Fibroblast of the conjunctiva (primary cell): ENCODE data around the gene B3GNT5.

Experiments
- DNase-seq: peaks from one replicate; pipeline ENCODE4 v3.0.0-alpha.2; 2010; ENCODE audit warnings: low read depth

The B3GNT5 gene

DNA sequence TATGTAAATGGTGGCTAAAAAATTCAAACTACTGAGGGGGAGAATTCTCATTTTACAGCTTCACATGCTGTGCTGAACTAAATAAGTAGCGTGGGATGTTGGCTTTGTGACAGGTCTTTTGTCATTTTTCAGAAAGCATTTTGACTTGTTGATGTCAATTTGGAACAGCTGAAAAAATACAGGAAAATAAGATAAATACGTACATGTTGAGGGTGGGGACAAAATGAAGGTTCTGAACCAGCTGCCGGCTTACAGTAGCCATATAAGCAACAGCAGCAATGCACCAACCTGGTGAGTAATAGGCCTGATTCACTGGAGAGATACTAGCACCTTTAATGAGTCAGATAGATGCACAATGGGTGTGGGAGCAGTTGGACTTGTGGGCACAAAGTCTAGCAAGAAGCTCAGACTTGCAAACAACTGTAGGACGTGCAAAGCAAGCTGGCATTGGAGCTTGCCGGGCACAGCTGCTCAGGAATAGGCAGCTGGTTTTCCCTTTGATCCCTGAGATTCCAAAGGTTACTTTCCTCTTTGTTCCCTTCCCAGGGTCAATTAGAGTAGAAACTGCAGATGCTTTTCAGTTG, 12.9 kb downstream of the B3GNT5 start:
- DNase-seq = no peak

DNA sequence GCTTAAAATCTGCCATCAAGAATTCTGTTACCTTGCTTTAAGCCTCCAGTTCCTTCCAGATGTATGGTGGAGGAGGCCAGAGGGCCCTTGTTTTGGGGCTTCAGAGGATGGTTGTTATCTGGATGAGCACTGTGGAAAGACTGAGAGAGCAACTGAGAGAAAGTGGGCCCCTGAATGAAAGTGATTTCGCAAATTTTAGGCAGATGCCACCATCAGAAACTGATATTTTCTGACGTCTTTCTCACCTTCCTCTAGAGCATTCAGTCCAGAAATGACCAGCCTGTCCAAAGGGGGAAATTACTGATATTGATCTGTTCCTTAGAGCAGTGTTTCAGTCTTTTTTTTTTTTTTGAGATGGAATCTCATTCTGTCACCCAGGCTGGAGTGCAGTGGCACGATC, 13.4 kb downstream of the B3GNT5 start:
- no peak for DNase-seq

DNA sequence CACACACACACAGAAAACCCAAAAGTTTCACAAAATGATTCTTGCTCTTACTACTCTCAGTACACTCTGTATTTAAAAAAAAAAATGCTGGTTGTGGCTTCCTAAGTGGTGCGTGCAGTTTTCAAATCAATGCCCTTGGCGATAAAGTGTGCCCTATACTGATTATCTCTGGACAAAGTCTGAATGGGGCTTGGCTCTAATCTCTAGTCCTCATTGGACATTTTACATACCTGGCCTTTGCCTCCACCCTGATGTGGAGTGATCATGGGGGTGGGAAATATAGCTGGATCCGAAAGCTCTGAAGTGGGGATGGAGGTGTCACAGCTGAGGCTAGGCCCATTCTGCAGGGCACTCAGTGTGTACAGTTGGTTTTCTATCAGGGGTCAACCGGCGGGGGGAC, 14.1 kb downstream of the B3GNT5 start:
- no peak for DNase-seq

DNA sequence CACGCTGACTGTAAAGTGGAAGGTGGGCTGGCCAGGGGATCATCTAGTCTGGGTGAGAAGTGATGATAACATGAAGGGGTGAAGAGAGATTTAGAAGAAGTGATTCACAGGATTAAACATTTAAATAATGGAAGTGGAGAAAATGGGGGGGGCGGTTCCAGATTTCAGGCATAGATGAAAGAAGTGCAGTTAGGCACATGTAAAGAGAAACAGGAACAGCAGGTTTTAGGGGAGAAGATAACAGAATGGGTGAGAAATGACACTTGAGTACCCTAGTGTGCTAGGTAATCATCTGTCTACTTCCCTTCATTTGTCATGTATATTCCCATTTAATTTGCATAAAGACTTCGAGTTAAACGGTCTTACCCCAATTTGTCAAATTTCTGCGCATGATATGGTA, 15.3 kb downstream of the B3GNT5 start:
- no peak for DNase-seq

DNA sequence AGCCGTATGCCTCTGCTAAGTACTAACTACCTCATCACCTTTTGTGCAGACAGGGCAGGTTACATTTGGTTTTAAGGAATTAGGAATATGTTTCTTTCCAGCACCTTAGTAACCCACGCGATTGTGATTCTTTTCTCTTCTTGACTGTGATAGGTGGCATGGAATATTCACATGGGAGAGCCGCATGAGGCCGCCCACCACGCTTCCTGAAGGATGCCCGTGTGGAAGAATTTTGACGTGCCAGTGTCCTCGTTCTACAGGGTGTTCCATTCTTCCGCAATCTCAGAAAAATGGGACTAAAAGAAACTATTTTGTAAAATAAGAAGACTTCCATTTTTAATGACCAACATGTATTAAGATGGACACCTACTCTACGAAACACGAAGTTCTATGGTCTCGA, 16.3 kb downstream of the B3GNT5 start:
- no peak for DNase-seq

DNA sequence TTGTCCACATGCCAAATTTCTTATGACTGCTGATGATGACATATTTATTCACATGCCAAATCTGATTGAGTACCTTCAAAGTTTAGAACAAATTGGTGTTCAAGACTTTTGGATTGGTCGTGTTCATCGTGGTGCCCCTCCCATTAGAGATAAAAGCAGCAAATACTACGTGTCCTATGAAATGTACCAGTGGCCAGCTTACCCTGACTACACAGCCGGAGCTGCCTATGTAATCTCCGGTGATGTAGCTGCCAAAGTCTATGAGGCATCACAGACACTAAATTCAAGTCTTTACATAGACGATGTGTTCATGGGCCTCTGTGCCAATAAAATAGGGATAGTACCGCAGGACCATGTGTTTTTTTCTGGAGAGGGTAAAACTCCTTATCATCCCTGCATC, 17.3 kb downstream of the B3GNT5 start:
- no peak for DNase-seq

DNA sequence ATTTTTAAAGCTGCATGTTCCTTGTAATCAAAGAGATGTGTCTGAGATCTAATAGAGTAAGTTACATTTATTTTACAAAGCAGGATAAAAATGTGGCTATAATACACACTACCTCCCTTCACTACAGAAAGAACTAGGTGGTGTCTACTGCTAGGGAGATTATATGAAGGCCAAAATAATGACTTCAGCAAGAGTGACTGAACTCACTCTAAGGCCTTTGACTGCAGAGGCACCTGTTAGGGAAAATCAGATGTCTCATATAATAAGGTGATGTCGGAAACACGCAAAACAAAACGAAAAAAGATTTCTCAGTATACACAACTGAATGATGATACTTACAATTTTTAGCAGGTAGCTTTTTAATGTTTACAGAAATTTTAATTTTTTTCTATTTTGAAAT, 19.1 kb downstream of the B3GNT5 start:
- no peak for DNase-seq

DNA sequence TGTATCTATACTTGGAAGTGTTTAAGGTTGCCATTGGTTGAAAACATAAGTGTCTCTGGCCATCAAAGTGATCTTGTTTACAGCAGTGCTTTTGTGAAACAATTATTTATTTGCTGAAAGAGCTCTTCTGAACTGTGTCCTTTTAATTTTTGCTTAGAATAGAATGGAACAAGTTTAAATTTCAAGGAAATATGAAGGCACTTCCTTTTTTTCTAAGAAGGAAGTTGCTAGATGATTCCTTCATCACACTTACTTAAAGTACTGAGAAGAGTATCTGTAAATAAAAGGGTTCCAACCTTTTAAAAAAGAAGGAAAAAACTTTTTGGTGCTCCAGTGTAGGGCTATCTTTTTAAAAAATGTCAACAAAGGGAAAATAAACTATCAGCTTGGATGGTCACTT, 19.7 kb downstream of the B3GNT5 start:
- DNase-seq = no peak

DNA sequence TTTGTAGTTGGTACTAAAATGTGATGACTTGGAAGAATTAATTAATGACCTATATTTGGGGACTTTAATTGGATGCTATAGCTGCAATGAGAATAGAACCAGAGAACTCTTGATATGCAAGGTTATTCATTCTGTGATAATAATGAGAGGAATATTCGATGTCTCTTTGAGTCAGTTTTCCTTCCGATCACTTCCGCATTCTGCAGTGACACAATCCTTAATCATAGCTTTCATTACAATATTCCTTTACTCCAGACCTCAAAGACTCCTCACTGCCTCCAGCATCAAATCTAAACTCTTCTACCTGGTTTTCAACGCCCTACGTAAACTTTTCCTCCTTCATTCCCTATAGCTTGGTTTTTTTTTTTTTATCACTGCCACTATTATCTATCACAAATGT, 21.6 kb downstream of the B3GNT5 start:
- no peak for DNase-seq

DNA sequence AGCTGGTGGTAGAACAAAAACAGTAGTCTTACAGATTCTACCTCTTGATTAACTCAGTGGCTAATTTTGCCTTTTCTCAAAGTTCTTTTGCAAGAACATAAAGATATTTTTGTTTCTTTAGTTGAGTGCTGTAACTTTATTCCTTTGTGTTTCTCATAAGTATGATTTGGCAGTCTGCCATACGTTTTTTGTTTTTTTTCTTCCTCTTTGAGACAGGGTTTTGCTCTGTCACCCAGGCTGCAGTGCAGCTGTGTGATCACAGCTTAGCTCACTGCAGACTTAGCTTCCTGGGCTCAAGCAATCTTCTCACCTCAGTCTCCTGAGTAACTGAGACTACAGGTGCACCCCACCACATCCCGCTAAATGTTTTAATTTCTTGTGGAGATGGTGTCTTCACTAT, 22.4 kb downstream of the B3GNT5 start:
- DNase-seq = no peak

DNA sequence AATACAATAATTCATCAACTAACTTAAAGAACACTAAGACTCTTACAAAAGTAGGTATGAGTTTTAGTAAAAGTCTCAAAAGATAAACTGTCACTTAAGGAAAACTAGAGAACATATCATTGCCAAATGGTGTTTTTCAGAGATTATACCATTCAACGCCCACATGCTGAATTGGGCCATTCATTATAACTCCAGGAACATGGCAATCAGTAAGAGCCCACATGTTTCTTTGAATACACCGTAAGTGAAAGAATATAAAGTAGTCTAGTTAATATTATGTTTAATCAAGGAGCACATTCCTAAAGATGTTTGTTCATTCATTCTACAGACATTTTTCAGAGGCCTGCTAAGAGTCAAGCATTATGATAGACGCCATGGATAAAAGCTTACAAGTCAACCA, 22.9 kb downstream of the B3GNT5 start:
- no peak for DNase-seq

DNA sequence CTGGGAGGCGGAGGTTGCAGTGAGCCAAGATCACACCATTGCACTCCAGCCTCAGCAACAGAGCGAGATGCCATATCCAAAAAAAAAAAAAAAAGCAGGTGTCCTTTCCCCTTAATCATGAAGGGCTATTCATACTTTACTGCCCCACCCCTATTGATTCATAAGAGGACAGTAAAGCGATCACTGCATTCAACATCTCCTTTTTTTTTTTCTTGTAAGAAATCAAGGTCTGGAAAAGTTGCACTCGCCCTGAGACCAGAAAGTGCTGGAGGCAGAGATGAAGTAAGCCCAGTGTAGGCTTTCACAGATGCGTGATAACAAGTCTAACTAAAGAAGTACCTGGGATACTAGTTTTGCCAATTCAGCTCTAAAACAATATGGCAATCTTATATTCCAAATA, 24.2 kb downstream of the B3GNT5 start:
- DNase-seq = no peak

DNA sequence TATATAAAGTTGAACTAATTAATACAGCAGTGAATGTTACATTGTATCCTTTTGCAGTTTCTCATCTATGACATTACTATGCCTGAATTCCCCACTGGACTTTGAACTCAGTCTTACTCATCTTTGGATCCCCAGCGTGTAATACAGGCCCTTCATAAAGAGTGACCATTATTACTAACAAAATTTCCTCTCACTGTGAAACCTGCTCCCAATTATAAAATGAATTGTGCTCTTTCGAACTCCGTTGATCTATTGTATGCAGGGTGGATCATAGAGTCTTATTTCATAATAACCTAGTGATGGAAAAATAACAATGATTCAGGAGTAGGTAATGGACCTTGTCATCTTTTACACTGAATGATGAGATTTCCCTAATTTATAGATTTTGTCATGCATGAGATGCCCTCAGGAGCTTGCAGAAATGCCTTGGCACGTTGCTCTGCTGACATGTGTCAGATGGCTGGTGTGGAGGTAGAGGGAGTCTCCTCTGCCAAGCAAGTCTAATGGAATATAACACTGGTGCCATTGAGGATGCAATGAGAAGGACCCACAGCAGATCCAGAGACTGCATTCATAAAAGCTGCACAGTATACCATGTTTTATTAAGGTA, 25.5 kb downstream of the B3GNT5 start:
- no peak for DNase-seq

DNA sequence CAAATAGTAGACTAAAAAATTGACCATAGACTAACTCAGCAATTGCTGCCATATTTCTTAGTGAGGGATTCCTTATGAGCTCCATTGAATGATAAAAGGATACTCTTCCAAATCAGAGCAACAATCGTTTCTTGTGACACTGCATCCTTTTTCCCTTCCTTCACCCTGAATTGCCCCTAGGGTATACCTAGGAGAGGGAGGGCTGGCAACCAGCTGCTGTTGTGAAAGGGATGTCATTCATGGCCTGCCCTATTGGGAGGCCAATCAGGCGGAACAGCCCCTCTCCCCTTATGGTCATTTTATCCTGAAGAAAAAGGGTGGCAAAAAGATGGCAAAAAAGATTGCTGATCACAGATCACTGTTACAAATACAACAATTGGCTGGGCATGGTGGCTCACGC, 26.3 kb downstream of the B3GNT5 start:
- DNase-seq = no peak

DNA sequence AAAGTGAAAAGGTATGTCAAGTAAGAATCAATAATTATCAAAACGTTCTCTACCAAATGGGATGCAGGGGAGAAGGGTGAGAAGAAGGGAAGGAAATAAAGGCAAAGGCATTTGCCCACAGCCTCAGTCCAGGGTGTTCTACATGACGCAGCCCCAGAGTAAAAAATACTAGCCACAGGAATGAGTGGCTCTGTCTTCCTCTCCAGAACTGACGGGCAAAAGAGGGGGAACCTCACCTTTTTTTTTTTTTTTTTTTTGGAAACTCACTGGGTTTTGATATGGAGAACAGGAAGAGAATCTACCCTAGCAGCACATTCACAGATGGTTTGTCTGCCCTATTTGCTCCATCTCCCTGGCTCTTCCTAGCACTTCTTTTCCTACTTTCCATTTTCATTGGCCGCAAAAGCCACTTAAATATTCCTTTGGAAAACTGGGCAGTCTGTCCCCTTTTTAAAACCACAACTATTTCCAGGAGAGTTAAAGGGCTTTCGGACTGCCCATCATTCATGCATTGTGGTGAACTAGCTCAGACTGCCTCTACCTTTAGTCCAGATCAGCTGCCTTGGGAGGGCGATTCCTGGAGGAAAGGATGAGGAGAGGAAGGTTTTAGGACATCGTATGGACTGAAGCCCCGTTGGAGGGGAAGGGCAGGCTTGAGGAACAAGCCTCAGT, 28.2 kb downstream of the B3GNT5 start:
- no peak for DNase-seq

DNA sequence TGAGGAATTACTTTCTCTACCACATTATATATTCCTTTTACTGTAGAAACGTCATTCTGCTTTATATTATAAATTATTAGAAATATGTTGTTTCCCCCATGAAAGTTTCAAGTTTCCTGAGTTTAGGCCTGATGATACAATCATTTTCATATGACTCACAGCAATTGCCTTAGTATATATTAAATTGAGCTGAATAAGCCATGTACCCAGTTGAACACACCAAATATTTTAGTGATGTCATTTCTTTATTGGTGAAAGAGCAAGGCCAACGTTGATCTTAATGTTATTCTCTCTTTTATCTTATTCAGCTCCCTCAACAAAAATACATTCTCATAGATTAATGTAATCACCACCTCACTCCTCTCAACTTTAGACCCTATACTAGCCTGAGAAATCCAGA, 30.8 kb downstream of the B3GNT5 start:
- DNase-seq = no peak

DNA sequence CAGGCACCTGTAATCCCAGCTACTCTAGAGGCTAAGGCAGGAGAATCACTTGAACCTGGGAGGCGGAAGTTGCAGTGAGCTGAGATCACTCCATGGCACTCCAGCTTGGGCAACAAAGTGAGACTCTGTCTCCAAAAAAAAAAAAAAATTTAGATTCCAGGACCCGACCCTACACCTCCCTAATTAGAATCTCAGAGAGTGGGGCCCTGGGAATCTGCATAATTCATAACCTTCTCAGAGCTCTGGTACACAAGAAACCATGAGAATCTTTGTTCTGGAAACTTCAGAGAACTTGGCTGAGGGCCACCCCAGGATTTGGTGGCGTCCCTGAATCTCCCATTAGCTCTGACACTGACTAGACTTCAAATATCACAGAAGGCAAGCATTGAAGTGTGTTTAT, 31.5 kb downstream of the B3GNT5 start:
- DNase-seq = no peak

DNA sequence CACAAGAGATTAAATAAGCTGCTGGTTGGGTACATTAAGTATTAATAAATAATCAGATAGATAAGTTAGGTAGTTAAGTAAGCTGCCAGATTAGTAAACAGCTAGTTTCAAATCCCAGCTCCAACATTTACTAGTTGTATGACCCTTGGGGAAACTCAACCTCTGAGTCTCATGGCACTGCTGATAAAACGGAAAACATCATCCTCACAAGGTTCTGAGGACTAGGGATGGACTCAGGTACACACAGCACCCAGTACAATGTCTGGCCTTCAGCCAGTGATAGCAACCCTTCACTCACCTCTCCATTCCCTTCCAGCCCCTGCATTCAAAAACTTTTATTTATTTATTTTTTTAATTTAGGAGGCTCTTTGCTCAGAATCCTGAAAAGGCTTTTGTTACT, 32.3 kb downstream of the B3GNT5 start:
- DNase-seq = no peak

DNA sequence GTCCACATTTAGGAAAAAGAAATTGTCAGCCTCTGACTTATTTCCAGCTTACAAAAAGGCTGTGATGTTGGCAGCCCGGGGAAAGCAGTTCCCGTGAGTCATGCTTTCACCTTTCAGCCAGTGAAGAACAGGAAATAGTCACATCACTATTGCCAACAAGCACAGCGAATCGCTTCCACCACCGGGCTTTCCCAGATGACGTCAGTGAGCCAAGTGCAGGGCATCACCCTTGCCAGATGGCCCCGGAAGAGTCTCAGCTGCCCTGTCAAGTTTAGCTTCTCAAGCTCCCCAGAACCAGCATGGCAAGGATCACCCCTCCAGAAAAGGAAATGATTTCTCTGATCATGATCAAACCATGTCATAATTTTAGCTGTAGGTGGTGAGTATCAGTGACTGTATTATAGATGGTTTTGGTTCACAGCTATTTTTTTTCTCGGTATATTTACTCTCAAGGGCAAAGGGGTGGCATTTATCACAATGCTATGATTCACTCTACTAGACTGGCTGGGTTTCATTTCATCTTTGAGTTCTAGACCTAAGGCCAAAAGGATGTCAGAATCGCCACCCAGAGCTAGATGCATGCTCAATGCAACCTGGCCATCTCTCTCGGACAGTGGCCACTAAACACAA, 32.9 kb downstream of the B3GNT5 start:
- DNase-seq = peak; percentile 96

DNA sequence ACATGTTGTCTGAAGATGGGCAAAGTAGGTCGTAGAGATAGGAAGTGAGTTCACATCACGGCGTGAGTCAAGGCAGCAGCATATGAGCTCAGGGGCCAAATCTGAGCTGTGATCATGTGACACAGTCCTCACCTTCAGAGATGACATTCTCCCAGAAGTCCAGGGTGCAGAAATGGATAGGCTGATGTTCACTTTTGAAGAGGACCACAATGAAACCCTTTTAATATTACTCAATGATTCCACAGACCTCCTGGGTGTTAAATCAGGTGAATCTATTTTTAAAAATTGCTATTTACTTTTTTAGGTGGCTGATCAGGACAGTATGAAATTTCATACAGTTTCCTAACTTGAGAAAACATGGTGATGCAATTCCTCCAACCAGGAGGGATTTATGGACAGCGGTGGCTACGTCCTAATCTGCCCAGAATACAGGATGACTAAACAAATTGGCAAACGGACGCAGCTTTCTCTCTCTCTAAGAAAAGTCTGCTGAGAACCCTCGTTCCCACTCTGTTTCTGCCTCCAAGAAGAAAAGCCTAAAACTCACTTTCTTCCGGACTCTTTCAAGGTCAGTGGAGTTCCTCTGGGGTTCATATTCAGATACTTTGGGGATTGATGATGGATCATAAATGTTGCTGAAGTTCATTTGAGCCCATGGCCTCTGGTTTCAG, 34.4 kb downstream of the B3GNT5 start:
- DNase-seq = peak; percentile 94

DNA sequence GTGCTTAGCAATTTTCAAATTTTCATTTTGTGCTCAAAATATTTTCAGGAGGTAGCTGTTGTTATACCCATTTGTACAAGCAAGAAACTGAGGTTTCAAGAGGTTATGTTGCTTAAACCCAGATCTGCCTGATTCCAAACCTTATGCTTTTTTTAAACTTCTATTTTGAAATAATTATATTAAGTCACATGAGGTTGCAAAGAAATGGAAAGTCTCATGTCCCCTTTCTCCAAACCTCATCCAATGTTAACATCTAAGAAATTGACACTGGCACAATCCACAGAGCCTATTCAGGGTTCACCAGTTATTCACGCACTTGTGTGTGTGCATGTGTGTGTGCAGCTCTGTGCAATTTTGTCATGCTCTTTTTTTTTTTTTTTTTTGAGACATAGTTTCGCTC, 35.1 kb downstream of the B3GNT5 start:
- DNase-seq = no peak

DNA sequence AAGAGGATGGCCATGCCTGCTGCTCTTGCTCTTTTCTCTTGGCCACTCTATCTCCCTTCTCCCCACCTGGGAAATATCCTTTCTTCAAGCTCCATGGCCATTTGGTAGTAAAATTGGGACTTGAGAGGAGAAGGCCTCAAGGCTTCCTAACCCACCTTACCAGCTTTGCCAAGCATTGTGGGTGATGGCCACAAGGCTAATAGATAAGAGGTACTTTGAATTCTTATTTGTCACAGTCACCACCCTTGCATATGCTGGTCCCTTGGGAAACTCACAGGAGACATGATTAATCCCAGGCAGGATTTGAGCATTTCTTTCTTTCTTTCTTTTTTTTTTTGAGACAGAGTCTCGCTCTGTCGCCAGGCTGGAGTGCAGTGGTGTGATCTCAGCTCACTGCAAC, 37.2 kb downstream of the B3GNT5 start:
- DNase-seq = no peak

DNA sequence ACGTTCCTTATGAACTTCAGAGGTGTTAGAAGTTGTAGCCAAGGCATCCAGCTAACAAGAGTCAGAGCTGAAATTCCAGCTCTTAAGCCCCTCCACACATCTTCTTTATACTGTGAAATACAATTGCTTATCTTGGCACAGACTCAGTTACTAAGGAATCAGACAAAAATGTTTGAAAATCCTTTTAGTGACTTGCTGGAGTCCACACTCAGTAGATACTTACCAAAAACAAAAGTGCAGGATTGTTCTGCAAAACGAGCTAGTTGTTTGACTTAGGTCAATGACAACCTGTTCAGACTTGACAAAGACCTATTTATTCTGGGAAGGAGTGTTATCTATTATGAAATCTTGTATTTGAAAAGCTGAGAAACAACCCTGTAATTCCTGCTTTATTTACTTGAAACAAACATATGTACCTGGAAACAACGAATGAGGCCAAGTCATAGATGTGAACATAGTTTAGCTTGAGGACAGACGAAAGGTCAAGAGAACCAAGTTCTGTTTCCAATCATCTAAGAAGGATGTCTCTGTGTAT, 38.5 kb downstream of the B3GNT5 start:
- DNase-seq = peak; percentile 75
